ENCODE measurements around the gene MYCN.
"Not testable (repeated sequence)": the region's sequence is repeated elsewhere in the genome, so short reads cannot be mapped to it uniquely, and the experiment has no call there.

MYCN gene

DNA sequence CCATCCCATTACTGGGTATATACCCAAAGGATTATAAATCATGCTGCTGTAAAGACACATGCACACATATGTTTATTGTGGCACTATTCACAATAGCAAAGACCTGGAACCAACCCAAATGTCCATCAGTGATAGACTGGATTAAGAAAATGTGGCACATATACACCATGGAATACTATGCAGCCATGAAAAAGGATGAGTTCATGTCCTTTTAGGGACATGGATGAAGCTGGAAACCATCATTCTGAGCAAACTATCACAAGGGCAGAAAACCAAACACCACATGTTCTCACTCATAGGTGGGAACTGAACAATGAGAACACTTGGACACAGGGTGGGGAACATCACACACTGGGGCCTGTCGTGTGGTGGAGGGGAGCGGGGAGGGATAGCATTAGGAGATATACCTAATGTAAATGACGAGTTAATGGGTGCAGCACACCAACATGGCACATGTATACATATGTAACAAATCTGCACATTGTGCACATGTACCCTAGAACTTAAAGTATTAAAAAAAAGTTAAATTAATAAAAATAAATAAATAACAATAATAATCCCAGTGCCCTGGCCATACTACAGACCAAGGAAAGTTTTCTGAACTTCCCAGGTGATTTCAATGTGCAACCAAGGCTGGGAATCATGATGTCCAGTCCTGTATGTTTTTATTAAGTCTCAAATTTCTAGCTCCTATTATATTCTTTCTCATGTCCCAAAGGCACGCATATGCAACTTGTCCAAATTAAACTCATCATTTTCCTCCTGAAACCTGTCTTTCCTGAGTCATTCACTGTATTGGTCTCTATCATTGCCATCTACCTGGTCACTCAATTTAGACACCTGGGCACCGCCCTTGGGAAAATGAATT lies 23.0 kb downstream of the MYCN start:
- DNase-seq: not testable (repeated sequence)

GRCh38 chr2:15963977-15964670 lies 23.8 kb downstream of the MYCN start:
- no peak for DNase-seq

DNA sequence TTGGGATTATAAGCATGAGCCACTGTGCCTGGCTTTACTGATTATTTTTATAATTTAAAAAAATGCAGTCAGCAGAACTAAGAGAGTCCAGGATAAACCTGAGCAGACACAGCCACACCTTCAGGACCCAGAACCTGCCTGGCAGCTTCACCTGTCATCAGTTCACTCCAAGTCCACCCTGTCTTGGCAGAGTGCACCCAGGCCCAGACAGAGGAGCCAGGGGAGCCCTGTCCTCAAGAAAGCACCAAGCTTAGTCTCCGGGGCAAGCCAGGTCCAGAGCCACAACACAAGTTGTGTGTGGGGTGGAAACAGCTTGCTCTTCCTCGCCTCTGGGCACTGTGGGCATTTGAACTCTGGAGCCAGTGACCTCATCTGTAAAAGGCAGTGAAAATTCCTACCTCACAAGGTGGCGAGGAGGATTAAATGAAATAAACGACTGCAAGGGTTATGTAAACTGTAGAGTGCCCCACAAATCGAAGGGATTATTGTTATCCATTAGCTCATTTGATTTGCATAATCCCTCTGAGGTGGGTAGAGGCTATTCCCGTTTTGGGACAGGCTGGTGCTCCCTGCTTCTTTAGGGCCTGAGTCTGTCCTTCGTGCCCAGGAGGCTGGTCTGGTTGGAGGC lies 24.7 kb downstream of the MYCN start:
- no peak for DNase-seq

DNA sequence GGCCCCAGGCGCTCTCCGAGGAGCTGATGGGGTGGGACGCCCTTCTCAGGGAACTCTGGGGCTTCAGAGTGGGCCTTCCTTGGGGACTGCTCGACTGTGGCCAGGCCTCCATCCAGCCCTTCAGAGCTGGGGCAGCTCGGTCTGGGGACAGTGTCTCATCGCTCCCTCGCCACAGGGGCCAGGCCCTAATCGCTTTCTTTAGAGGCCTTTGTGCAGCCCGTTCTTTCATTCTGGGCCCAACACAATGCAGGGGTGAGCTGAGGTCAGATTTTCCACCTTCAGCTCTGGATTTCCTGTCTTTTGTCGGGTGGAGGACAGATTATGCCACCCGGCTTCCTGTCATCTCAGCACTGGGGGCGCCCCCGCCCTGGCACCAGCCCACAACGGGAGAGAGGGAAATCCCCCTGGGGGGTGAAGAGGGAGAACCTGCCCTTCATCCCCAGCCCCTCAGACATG lies 25.2 kb downstream of the MYCN start:
- peak; percentile 66 for DNase-seq

GRCh38 chr2:15967415-15968279 lies 27.3 kb downstream of the MYCN start:
- no peak for DNase-seq

DNA sequence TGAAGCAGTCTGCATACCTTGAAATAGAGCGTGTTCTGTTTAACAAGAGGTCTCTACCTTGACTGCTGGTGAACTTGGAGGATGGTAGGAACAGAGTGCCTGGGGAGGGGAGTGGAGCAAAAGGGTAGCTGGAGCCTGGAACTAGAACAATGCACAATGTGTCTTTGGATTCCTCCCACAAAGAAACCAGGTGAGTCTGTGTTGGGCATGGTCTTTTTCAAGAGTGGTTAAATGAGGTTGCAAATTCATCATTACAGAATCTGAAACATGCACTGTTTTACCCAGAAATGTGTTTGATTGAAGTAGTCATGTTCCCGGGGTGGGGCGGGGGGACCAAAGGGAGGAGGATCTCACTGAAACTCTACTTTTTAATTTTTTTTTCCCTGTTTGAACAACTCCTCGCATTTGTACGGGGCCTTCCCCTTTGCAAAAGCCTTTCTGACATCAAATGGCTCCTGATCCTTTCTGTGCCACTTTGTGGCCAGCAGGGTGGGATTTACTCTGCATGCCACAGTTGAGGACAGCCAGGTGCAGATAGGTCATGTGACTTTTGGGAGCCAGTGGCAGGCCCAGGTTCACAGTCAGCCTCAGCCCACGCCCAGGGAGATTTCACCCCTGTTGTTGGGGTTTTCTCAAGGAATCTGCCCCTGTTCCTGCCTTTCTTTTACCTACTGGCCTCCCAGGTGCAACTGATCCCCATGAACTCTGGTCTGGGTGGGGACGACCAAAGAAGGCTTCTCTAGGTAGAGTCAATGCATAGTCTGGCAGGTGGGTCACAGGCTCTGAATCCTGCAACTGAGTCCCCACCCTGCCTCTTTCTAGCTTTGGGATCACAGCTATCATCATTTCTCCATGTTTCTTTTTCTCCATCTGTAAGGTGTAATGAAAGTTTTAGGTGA lies 28.2 kb downstream of the MYCN start:
- peak; percentile 42 for DNase-seq

- no peak for DNase-seq
Measured at GRCh38 chr2:15969214-15969613, 28.9 kb downstream of the MYCN start.

DNA sequence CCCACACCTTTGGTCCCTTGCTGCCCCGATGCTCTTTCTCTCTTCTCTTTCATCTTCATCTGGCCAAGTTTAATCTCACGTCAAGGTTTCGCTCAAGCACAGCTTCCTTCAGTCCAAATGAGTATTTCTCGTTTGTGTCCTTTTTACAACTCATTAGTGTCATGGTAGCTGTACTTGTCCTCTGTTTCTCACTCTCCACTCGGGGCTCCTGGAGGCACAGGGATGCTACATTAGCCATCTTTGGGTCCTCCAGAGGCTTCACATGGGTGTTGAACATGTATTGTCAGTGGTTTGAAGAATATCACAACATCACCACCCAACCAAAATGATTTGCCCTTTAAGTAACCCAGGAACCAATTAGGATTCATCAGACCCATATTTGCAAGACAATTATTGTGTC lies 30.4 kb downstream of the MYCN start:
- no peak for DNase-seq

DNA sequence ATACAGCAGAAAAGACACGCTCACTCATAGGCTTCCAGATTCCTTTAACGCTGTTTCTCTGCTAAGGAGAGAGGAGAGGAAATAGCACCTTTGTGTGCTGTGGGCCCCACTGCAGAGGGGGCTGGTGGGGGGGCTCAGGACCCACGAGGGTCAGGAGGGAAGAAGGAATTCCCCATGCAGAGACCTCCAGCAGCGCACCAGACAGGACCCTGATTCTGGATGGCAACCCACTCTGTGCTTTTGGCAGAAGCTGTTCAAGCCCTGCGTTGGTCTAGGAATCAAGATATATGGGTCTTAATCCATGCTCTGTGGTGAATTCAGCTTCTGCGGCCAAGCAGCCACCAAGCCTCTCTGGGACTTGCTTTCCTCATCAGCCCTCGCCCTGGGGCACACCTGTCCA lies 31.0 kb downstream of the MYCN start:
- DNase-seq: no peak

- DNase-seq: no peak
Measured at GRCh38 chr2:15971831-15972522, 31.6 kb downstream of the MYCN start.

DNA sequence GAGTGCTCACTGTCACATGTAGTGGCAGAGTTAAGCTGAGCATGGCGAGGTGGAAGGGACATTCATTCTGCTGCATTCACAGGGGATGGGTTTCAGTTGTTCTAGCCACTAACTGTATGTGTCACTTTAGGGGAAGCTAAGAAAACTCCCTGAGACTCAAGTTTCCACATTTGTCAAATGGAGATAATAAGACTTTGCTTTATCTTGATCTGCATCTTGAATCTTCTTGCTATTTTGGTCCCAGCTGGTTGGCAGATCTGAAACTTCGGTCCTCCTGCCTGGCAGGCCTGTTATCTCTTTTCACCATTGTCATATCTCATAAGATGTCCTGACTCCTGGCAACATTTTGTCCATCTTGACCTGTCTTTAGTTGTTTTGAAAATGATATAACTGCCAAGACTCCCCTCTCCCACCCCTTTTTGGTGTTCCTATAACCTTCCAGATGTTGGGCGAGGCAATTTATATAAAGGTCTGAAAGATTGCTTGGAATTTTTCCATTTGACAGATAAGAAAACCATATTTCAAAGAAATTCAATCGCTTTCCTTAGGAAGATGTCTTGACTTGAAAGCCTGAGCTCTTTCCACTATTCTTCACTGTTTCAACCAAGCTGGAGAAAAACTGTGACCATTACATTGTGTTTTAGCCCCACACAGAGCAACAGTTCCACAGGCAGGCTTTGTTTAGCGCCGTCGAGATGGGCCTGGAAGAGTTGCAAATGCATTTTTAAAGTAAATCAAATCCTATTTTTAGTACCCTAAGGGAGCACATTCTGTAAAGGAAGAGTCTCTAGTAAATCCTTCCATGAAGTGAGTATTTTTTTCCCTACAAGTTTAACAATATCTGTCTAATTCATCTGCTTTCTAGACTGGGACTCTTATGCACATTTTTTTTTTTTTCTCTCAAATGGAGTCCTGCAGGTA lies 33.4 kb downstream of the MYCN start:
- peak; percentile 28 for DNase-seq

GRCh38 chr2:15974565-15975260 lies 34.4 kb downstream of the MYCN start:
- DNase-seq: no peak

GRCh38 chr2:15975261-15975600 lies 34.9 kb downstream of the MYCN start:
- DNase-seq: no peak

- no peak for DNase-seq
Measured at GRCh38 chr2:15975676-15976075, 35.3 kb downstream of the MYCN start.

- DNase-seq: no peak
Measured at GRCh38 chr2:15976354-15976753, 36.0 kb downstream of the MYCN start.

DNA sequence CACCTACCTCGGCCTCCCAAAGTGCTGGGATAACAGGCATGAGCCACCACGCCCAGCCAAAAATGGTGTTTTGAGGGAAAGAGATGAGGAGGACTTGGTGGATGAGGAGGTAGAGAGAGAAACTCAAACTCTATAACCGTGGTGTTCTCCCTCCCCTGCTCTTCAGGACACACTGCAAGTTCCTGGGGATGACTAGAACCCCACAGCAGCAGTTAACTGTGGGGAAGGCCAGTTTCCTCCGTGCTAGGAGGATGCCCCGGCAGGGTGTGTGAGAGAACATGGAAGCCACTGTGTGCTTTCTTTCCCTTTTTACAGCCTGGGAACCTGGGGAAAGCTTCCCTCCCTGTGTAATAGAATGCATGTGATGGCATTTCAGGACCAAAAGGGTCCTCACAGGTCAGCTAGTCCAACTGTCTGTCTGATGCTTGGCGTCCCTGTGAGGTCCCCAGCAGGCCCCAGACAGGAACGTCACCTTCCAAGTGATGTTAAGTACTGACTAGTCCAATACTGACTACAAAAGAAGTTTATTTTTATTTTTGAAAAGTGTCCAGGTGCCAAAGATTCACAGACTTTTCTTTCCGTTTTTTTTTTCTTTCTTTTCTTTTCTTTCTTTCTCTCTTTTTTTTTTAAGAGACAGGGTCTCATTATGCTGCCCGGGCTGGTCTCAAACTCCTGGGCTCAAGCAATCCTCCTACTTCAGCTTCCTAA lies 38.9 kb downstream of the MYCN start:
- no peak for DNase-seq

- DNase-seq: no peak
Measured at GRCh38 chr2:15979759-15980604, 39.6 kb downstream of the MYCN start.

DNA sequence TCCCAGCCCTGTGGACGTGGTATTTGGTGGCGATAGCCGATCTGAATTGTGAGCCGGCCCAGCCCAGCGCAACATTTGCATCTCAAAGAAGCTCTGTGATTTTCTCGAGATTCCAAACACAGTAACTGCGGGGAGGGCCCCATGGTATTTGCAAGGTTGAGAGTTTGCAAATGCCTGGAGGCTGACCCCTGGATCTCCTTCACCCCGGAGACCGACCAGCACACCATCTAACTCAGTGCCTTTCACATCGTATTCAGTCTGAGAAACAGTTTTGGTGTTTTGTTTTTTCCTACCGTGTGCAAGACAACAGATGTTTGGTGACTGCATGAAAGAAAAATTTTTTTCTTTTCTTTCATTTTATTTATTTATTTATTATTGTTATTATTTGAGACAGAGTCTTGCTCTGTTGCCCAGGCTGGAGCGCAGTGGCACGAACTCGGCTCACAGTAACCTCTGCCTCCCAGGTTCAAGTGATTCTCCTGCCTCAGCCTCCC lies 40.3 kb downstream of the MYCN start:
- no peak for DNase-seq
